Astrocyte (in vitro differentiated cells and primary cell): ENCODE measurements around the gene ANKDD1A. TPM values are rescaled to one million over a fixed set of nuclear protein-coding genes. Genes with fewer than 3 reads are reported as not detected.

Experiments used
- DNase-seq: peaks from one replicate; pipeline ENCODE4 v3.0.0-alpha.2; 2010; ENCODE audit warnings: low read depth
- FAIRE-seq: peaks from 2 replicates; lab custom pipeline; 2011; peaks lifted over from hg19 to GRCh38; lab: Jason Lieb, UNC
- H2AFZ ChIP-seq: 2 replicates; pipeline ENCODE4 v1.6.0; 2012; ENCODE audit warnings: low read depth, low read length, inconsistent platforms
- H3K27ac ChIP-seq: 2 replicates; pipeline ENCODE4 v1.5.1; 2011; ENCODE audit warnings: low read depth, low read length, inconsistent platforms
- H3K27me3 ChIP-seq: 2 replicates; pipeline ENCODE4 v1.6.0; 2011; ENCODE audit warnings: low read length, inconsistent platforms; ENCODE audit not compliant: insufficient read depth
- H3K36me3 ChIP-seq: 2 replicates; pipeline ENCODE4 v1.5.1; 2011; ENCODE audit warnings: low read length, inconsistent platforms; ENCODE audit not compliant: insufficient read depth
- H3K4me1 ChIP-seq: 2 replicates; pipeline ENCODE4 v1.5.1; 2011; ENCODE audit warnings: low read length, inconsistent platforms; ENCODE audit not compliant: insufficient read depth
- H3K4me2 ChIP-seq: 2 replicates; pipeline ENCODE4 v1.6.0; 2012; ENCODE audit warnings: low read length, inconsistent platforms
- H3K4me3 ChIP-seq: 2 replicates; pipeline ENCODE4 v1.5.1; 2011; ENCODE audit warnings: low read depth, mild to moderate bottlenecking, low read length, inconsistent platforms; ENCODE audit not compliant: insufficient read depth
- H3K79me2 ChIP-seq: 2 replicates; pipeline ENCODE4 v1.6.0; 2012; ENCODE audit warnings: mild to moderate bottlenecking, low read length, inconsistent platforms; ENCODE audit not compliant: insufficient read depth
- H3K9ac ChIP-seq: 2 replicates; pipeline ENCODE4 v1.6.0; 2012; ENCODE audit warnings: mild to moderate bottlenecking, low read length, inconsistent platforms
- H3K9me3 ChIP-seq: 2 replicates; pipeline ENCODE4 v1.5.1; 2012; ENCODE audit warnings: low read depth, mild to moderate bottlenecking, low read length, inconsistent platforms; ENCODE audit not compliant: insufficient read depth
- H4K20me1 ChIP-seq: 2 replicates; pipeline ENCODE4 v1.6.0; 2012; ENCODE audit warnings: low read length, inconsistent platforms; ENCODE audit not compliant: insufficient read depth
- H3K27ac Mint-ChIP-seq: one replicate; pipeline ENCODE4 v1.8.0; 2021; ENCODE audit warnings: mild to moderate bottlenecking, mixed read lengths; ENCODE audit not compliant: unreplicated experiment
- H3K27me3 Mint-ChIP-seq: one replicate; pipeline ENCODE4 v1.8.0; 2021; ENCODE audit warnings: low read depth, mixed read lengths; ENCODE audit not compliant: unreplicated experiment
- H3K36me3 Mint-ChIP-seq: one replicate; pipeline ENCODE4 v1.8.0; 2021; ENCODE audit warnings: low read depth, mixed read lengths; ENCODE audit not compliant: unreplicated experiment
- H3K4me1 Mint-ChIP-seq: one replicate; pipeline ENCODE4 v1.8.0; 2021; ENCODE audit warnings: low read depth, mixed read lengths; ENCODE audit not compliant: unreplicated experiment
- H3K4me3 Mint-ChIP-seq: one replicate; pipeline ENCODE4 v1.8.0; 2021; ENCODE audit warnings: mild to moderate bottlenecking, moderate library complexity, mixed read lengths; ENCODE audit not compliant: unreplicated experiment
- H3K9me3 Mint-ChIP-seq: one replicate; pipeline ENCODE4 v1.8.0; 2021; ENCODE audit warnings: mild to moderate bottlenecking, mixed read lengths; ENCODE audit not compliant: unreplicated experiment
- EZH2 ChIP-seq: IDR thresholded peaks from 2 replicates; pipeline ENCODE4 v1.6.1; 2012; ENCODE audit warnings: mild to moderate bottlenecking, low read length, inconsistent platforms; ENCODE audit not compliant: insufficient read depth
- total RNA-seq: library from RNA; stranded (reverse); gene quantifications from 2 replicates; pipeline ENCODE4 v1.2.1, GENCODE V29; 2021
- TF ChIP-seq, protein P1 (sequence below): IDR thresholded peaks from 2 replicates; pipeline ENCODE4 v1.5.1; 2011; ENCODE audit warnings: low read depth, mild to moderate bottlenecking, inconsistent platforms, low read length, moderate library complexity; ENCODE audit not compliant: insufficient read depth

The ANKDD1A gene
- total RNA-seq, 1 donor from 2014 or later = 1.6 TPM

DNA sequence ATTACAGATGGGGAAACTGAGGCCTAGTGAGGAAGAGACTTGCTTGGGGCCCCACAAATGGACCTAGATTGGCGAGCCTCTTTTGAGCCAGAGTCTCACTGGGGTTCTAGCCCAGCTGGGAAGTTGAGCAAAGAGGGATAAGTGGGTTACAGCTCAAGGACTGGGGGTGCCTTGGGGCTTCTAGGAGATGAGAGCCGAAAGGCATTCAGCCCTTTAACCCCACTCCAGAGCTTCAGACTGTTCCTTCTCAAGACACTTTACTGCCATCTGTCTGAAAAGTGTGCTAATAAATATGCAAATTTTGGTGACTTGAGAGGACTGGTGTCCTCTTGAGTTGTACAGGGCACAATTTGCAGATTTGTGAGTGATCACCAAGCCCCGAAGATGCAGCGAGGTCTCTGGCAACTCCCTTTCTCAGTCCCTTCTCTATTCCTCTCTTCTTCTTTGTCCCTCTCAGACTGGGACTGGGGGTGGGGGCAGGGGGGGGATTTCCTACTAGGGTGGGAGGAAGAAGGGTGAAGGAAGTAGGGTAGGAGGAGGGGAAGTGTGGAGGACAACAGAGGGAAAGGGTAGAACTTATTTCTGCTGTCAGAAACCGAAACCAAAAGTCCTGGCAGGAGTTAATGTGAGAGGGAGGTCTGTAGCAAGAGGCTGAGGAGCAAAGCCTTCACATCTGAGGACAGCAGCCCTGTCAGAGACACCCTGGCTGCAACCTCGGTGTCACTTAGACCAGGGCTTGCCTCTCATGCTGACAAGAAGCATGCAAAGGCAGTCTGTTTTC, 16.2 kb upstream of the ANKDD1A start:
- H3K4me3 ChIP-seq = no peak overlapping the region
- no peak overlapping the region for H3K27ac ChIP-seq
- H3K79me2 ChIP-seq = no peaks in the 10 kb centered on the region
- FAIRE-seq (no peak), DNase-seq (no peak)
- H3K36me3 ChIP-seq = no peaks in the 10 kb centered on the region
- no peaks in the 10 kb centered on the region for H4K20me1 ChIP-seq
- no peaks in the 10 kb centered on the region for H3K27me3 ChIP-seq
- no peaks in the 10 kb centered on the region for H3K9me3 ChIP-seq
- H3K9ac ChIP-seq = no peak overlapping the region
- Mint-ChIP-seq H3K27ac (peak overlapping the region; percentile 12), H3K9me3 (no peaks in the 10 kb centered on the region), H3K27me3 (no peaks in the 10 kb centered on the region), H3K4me1 (peaks cover 42% of the 10 kb centered on the region), H3K4me3 (peak overlapping the region; percentile 50), H3K36me3 (no peaks in the 10 kb centered on the region)
- peaks cover 20% of the 10 kb centered on the region for H3K4me1 ChIP-seq
- peak overlapping the region; percentile 44 for H3K4me2 ChIP-seq
- peak overlapping the region; percentile 53 for H2AFZ ChIP-seq
- TF ChIP-seq, protein P1, sequence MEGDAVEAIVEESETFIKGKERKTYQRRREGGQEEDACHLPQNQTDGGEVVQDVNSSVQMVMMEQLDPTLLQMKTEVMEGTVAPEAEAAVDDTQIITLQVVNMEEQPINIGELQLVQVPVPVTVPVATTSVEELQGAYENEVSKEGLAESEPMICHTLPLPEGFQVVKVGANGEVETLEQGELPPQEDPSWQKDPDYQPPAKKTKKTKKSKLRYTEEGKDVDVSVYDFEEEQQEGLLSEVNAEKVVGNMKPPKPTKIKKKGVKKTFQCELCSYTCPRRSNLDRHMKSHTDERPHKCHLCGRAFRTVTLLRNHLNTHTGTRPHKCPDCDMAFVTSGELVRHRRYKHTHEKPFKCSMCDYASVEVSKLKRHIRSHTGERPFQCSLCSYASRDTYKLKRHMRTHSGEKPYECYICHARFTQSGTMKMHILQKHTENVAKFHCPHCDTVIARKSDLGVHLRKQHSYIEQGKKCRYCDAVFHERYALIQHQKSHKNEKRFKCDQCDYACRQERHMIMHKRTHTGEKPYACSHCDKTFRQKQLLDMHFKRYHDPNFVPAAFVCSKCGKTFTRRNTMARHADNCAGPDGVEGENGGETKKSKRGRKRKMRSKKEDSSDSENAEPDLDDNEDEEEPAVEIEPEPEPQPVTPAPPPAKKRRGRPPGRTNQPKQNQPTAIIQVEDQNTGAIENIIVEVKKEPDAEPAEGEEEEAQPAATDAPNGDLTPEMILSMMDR = no peak
- TF ChIP-seq EZH2 = no peak

DNA sequence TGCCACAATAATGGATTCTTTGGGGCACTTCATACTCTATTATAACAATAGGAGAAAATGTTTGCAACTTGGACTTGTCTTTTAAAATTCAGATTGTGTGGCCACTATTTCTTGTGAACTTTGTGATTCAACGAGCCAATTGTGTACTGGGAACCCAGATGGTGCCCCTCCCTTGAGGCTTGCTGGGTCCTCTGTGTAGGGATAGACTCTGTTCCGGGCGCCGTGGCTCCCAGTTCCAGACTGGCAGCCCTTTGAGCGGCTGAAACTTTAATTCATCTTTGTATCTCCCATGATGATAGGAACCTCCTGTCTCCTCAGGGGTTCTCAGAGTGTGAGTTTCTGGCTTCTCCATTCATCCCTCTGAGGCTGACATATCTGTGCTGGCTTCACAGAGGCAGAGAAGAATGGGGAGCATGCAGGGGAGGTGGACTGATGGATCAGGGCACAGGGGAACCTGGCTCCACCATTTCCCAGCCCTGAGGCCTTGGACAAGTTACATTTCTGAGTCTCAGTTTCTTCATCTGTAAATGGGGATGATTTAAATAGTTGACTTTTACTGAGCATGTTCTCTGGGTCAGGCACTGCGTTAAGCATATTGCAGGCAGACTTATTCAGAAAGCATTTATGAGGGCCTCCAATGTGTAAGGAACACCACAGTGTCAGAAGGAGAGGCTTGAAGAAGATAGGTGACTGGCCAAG, 15.2 kb upstream of the ANKDD1A start:
- Mint-ChIP-seq H3K36me3 (no peaks in the 10 kb centered on the region), H3K27ac (no peak overlapping the region), H3K9me3 (peaks cover 4% of the 10 kb centered on the region), H3K4me3 (no peak overlapping the region), H3K27me3 (no peaks in the 10 kb centered on the region), H3K4me1 (peaks cover 42% of the 10 kb centered on the region)
- no peak for DNase-seq
- Histone ChIP-seq H3K4me2 (no peak overlapping the region), H3K9ac (no peak overlapping the region), H3K4me3 (no peak overlapping the region), H3K79me2 (no peaks in the 10 kb centered on the region), H3K27ac (no peak overlapping the region), H3K9me3 (peaks cover 6% of the 10 kb centered on the region), H2AFZ (no peak overlapping the region), H3K4me1 (peaks cover 20% of the 10 kb centered on the region), H4K20me1 (no peaks in the 10 kb centered on the region), H3K27me3 (no peaks in the 10 kb centered on the region), H3K36me3 (no peaks in the 10 kb centered on the region)
- no peak for FAIRE-seq
- TF ChIP-seq EZH2 = no peak
- TF ChIP-seq, protein P1 = no peak
